Middle frontal gyrus (tissue), 1 donor: ENCODE measurements around the gene XRCC2.

Experiments used
- DNase-seq: peaks from one replicate; pipeline ENCODE4 v3.0.0-alpha.2; 2015; ENCODE audit warnings: low spot score; ENCODE audit errors: extremely low spot score

The XRCC2 gene

DNA sequence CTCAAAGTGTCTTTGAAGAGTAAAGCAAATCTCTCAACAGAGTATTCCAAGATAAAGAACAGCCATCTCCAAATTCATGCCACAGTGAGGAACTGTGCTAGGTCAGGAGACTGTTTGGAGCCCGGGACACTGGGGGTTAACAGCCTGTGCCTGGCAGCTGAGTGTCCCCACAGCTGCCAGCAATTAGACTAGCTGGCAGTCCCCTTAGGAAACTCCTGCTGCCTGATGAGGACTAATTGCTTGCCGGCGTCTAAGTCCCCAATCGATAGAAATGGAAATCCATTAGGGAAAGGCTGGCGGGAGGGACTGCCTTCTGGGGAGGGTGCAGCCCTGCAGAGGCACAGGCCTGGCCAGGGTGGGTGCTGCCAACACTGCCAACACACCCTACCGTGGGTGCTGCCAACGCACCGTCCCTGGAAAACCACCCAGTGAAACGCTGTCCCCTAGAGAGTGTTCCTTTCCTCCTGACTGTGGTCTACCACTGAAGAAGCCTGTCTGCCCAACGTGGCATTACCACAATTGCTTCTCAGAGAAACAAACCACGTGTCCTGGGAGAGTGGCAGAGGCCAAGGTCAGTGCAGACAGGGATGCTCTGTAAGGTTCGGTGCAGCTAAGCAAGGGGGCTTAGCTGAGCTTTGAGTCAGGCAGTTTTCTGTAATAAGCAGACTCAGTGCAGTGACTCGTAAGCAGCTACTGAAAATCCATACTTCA, 60.8 kb downstream of the XRCC2 start:
- peak; percentile 8 for DNase-seq

DNA sequence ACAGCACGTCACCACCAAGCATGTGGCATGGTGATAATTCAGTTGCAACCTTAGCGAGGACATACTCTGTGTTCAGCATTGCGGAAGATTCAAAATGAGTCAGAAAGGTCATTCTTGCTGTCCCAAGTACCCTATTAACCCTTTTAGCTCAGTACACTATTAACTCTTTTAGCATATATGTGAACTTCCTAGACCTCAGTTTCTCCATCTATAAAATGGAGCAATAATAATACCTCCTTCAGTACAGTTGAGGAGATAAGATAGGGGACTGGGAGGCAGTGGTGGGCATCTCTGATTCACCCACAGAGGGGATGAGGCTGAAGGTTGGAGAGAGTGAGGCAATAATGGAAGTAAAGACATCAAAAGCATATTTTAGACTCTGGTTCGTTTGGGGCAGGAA, 67.3 kb downstream of the XRCC2 start:
- no peak for DNase-seq

DNA sequence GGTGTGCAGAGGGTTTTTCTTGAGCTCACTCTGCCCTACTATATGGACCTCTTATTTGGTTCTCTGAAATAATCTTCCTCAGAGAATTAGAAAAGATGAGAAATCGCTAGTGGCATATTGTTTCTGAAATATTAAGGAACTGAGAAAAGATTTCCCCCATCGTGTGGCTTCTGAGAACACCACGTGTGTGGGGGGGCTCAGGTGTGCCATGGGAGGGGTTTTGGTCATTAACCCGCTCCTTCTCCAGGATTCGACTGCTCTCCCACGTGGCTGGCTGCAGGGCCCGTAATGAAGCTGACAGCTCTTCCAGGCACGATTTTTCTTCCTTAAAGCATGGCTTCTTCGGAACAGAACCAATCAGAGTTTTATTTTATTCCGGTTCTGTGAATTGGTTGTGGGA, 67.7 kb downstream of the XRCC2 start:
- no peak for DNase-seq

GRCh38 chr7:152607007-152607406, 68.9 kb downstream of the XRCC2 start:
- no peak for DNase-seq

DNA sequence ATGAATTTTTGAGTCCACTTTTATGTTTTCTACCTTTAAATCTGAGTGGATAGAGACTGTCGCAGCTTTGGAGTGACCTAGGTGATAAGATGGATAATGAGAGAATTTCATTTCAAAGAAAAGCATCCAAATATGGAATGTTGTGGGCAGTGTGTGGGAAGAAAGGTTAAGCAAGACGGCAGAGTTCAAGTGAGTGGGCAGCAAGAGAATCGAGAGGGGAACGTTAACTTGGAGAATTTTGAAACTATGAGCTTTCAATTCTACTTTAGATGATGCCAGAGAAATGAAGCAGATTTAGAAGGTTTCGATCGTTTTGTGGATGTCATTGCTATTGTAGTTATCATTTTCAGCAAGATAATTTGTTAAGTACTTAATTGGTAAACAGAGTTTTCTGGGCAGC, 73.0 kb downstream of the XRCC2 start:
- no peak for DNase-seq

- DNase-seq, result no peak
Observed at GRCh38 chr7:152601305-152601798, 74.6 kb downstream of the XRCC2 start.

DNA sequence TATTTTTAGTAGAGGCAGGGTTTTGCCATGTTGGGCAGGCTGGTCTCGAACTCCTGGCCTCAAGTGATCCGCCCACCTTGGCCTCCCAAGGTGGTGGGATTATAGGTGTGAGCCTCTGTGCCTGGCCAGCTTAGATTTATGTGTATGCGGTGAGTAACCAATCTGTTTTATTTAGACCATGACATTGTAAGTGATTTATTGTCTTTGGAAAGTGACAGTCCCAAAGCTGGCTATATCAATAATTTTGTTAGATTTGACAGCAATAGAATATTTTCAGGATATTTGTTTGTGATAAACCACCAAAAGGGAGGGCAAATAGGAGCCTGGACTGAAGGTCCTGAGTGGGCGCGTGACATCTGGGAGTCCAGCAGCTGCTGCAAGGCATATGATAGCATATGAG, 75.7 kb downstream of the XRCC2 start:
- no peak for DNase-seq

DNA sequence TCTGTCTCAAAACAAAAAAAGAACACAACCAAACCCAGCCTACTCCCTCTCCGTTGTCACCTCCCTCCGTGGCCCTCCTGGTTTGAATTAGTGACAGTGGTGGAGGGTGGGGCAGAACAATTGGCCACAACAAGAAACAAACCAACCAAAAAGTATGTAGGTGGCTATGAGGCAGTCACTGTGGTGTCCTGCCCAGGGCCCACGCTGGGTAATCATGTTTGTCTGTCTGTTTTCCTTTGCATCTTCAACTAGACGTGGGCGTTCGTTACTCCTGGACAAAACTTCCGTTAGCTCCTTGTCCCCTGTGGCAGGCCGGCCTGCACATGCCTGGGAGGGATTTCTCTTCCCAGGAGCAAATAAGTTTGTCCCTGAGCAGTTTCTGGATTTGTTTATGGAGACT, 78.4 kb downstream of the XRCC2 start:
- no peak for DNase-seq

DNA sequence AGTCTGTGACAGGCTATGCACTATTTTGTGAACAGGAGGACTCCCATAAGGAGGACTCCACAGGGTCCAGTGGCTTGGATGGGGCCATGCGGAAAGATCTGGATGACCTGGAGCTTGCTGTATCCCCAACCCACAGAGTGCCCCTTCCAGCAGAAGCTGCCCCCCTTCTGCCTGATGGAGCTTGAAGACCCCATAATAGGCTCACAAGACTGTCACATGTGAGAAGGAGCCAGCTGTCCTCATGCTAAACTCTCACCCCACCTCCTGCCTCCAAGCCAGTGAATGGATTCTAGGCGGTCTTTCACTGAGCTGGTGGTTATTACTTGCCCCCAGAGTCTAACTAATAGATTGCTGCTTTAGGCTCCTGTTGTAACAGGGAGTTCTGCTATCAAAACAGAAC, 79.1 kb downstream of the XRCC2 start:
- DNase-seq, result no peak
